Measurements from ENCODE around the gene LSAMP.

- no peak for TF ChIP-seq SPI1 (IDR thresholded peaks at IDR 0.05; ENCODE audit: low read depth, low read length)
- TF ChIP-seq POLR2AphosphoS5 (IDR thresholded peaks at IDR 0.05; ENCODE audit: low read depth, low read length), result no peak
- TF ChIP-seq POLR2A (IDR thresholded peaks at IDR 0.05; ENCODE audit: low read depth, low read length), result no peak
These were observed 413.1 kb downstream of the LSAMP start for GRCh38 chr3:116032176-116032575.

All from GM12891 (cell line).